Measurements from ENCODE around the gene HPN.

GRCh38 chr19:35106898-35107541 lies 65.5 kb downstream of the HPN start:
- no peak for TF ChIP-seq FOXA1 (IDR thresholded peaks at IDR 0.05)
- TF ChIP-seq FOXM1 (IDR thresholded peaks at IDR 0.05; ENCODE audit: borderline replicate concordance): no peak
- no peak for TF ChIP-seq ELF4 (IDR thresholded peaks at IDR 0.05)
- no peak for TF ChIP-seq L3MBTL2 (conservative IDR thresholded peaks at IDR 0.05)
- TF ChIP-seq ARNT (IDR thresholded peaks at IDR 0.05): no peak

All from HEK293T (cell line).